COLO829 (cell line): ENCODE results near the gene ANO7.

Source experiments
- DNase-seq: peaks from one replicate; pipeline ENCODE4 v3.0.0; 2012; ENCODE audit warnings: low spot score

Gene ANO7

DNA sequence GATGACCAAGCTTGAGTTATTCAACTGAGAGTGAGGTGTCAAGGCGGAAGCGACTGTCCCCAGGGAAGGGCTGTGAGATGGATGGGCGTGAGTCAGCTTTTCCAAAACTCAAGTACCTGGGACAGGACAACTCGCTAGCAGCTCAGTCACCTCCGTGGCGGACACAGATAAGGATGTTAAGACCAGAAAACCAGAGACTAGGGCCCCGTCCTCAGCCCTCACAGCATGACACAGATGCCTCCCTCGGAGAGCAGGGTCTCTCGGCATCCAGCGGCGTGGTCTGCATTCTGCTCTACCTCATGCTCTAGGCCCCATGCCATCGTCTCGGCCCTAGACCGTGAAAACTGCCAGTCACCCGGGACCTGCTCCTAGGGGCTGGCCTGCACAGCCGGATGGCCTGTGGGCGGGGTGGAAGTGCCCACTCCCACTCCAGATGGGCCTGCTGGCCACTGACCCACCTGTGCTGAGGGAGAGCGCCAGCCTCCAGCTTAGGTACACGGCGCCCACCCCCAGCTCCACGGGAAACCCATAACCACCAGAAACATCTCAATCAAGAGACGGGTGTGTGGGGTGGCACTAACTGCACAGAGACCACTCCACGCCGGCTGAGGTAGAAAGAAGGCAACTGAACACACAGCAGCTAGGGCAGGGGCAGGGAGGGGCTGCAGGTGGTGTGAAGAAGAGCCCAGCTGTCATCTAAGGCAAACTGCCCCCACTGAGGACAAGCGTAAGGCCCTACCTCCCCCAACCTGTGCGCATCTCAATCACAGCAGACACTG is 39.8 kb downstream of the ANO7 start:
- no peak for DNase-seq

DNA sequence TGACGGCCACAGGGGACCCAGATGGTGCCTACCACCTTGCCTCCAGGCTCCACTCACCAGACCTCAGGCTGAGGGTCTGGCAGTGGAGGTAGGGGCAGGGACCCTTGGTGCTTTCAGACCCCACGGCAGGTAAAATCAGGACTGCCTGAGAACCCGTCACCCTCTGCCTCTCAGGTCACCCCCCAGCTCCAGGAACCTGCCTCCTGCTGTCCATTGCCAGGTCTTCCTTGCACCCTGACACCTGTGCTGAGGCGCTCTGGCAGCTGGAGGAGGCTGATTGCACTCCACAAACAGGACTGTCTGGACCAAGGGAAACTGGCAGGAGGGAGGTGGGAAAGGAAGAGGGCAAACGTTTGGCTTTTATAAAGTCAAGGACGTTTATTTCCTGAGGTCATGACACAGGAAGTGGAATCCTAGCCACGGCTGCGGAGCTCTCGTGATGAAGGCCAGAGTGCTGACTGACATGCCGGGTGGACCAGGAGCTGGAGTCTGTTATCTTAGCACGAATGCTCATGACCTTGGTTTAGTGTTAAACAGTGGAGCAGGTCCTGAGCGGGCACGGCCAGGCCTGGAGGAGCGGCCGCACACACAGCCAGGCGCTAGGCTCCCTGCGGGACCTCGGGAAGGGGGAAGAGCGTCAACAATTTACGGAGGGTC is 40.5 kb downstream of the ANO7 start:
- no peak for DNase-seq

DNA sequence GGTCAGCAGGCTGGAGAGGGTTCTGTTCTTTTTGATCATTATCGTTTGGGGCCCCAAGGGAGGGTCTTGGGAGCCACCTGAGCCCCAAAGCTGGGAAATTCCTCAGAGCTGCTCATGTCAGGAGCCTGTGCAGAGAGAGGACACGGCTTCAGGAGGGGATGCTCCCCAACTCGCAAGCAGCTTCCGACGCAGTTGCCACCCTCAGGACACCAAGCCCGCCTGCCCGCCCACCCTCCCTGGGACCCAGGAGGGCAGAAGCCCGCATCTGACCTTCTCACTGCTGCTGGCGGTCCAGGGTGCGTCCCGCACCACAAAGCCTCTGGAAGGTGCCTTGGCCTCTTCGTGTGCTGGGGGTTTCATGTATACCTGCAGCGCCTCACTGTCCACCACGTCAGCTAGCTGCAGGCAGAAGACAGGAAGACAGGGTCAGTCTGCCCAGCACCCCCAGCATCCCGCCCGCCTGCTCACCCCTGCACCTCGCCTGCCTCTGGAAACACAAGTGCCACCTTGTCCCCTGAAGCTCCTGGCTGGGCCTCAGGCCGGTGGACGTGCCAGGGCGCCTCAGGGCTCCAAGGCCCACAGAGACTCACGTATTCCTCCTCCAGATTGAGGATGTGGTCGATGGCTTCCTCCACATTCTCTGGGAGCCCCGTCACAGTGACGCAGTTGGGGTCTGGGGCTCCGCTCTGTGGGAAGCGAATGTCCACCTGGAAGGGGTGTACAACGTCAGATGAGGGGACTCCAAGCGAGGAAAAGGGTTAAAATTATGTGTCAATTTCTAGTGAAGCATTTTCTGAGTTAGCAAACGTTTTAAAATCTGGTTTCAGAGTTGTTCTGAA is 41.3 kb downstream of the ANO7 start:
- no peak for DNase-seq

DNA sequence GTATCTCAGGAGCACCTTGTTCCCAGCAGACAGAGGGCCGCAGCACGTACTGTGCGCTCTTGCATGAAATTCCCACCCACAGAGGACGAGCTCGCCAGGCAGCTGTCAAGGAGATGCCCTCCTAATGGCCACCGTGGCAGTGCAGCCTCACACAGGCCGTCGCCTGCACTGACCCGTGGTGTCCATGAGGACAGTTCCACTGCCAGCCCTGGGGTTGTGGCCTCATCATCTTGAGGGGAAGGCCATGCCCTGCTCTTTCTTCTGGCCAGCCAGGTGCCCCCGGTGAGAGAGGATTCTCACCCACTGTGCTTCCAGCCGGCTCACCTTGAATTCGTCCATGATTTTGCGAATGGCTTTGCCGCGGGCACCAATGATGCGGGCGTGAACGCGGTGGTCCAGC is 42.0 kb downstream of the ANO7 start:
- no peak for DNase-seq

- no peak for DNase-seq
Observed at GRCh38 chr2:241232736-241233575, 44.5 kb downstream of the ANO7 start.

GRCh38 chr2:241234066-241234790 is 45.8 kb downstream of the ANO7 start:
- DNase-seq = no peak

GRCh38 chr2:241234962-241235740 is 46.7 kb downstream of the ANO7 start:
- DNase-seq = no peak

GRCh38 chr2:241235859-241236593 is 47.5 kb downstream of the ANO7 start:
- DNase-seq = no peak

GRCh38 chr2:241237047-241237446 is 48.6 kb downstream of the ANO7 start:
- DNase-seq = no peak

- no peak for DNase-seq
Observed at GRCh38 chr2:241237949-241238371, 49.5 kb downstream of the ANO7 start.

DNA sequence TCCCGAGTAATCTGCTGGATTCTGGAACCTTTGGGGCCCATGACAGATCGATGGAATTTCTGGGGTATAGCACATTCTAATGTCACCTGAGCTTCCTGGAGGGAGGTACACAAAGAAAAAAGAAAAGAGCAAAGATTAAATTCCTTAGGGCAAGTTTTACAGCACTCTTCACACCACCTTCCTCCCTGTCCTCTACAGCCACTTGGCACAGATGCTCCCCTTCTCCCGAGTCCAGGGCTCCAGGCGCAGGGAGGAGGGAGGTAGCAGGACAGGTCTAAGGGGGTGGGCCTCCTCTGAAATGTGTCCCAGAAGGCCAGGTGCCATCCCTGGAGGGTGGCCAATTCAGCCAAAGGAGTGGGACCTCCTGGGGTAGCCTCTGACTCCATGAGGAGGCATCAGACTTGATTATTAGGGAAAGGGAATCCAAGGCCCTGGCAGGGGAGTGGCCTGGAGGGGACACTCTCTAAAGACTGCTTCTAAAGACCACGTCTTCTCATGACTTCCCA is 50.3 kb downstream of the ANO7 start:
- no peak for DNase-seq

DNA sequence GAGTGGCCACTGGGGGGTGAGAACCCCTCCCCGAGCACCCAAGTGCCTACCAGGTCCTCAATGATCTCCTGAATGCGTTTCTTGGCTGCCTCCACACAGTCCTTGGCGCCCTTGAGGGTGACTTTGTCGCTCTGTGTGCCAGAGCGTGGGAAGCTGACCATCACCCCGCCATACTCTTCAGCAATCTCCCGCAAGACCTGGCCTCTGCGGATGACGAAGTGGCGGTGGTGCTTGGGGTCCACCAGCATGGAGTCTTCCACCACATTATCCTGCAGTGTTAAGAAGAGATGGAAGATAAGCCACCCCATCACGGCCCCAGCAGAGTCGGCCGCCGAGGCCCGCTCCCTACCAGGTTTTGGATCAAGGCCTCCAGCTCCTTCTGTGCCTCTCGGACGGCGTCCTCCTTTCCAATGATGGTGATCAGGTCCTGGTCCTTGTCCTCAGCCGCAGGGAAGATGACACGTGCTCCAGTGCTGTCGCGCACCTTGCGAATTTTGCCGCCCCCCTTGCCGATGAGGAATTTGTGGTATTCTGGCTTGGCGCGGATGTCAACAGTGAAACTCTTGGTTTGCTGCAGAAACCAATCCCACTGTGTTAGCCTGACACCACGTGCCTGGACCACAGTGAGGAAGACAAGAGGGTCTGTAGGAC is 51.2 kb downstream of the ANO7 start:
- DNase-seq = no peak

- no peak for DNase-seq
Observed at GRCh38 chr2:241240320-241241004, 52.0 kb downstream of the ANO7 start.

DNA sequence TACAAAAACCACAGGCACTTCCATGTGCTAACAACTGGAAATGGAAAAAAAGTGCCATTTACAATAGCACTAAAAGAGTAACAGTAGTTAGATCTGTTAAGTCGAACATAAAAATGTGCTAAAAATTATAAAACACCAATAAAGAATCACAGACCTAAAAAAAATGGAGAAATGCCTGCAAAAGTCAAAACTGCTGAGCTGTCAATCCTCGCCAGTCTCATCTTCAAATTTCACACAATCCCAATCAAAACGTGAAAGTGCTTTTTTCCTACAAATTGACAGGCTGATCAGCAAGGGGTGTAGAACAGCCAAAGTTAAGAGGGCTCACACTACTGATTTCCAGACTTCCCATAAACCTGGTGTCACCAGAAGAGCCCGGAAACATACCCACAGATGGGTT is 53.2 kb downstream of the ANO7 start:
- DNase-seq = no peak

DNA sequence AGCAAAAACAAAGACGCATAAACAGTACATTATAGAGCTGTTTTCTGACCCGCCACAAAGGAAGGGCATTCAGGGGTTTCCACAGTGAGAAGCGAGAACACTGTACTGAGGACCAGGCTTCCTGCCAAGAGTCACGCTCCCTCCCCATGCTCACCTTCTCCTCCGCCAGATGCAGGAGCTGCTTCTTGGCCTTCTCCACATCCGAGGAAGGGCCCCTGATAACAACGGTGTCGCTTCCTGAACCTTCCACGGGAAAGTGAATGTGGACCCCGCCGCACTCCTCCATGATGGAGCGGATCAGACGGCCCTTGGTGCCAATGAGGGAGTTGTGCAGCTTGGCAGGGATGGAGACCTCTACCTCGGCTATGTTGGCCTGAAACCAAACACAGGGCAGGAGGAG is 53.8 kb downstream of the ANO7 start:
- DNase-seq = no peak

- DNase-seq = no peak
Observed at GRCh38 chr2:241244368-241244767, 55.9 kb downstream of the ANO7 start.

GRCh38 chr2:241248289-241248688 is 59.8 kb downstream of the ANO7 start:
- DNase-seq = no peak

GRCh38 chr2:241248897-241249296 is 60.4 kb downstream of the ANO7 start:
- no peak for DNase-seq
